Body of pancreas (tissue), 4 donors: ENCODE results near the gene BICRA. TPM values are rescaled to one million over a fixed set of nuclear protein-coding genes. Genes with fewer than 3 reads are reported as not detected.
"Not testable (repeated sequence)": the region's sequence is repeated elsewhere in the genome, so short reads cannot be mapped to it uniquely, and the experiment has no call there.

ENCODE experiments used
- ATAC-seq: fragments of 150-250 bp; one replicate; pipeline ENCODE4 v1.9.1; 2016
- DNase-seq, 4 donors: peaks; one replicate each; pipeline ENCODE4 v3.0.0-alpha.2; 2019
- H3K27ac ChIP-seq, 4 donors: fragments of 200-600 bp; sonication (generic); 1 replicate in 3 of 4; 2 replicates in 1 of 4; pipeline versions ENCODE4 v1.5.1 to v1.6.1; 2016 to 2019; ENCODE audit warnings: mild to moderate bottlenecking in 1 of 4, mixed read lengths in 1 of 4, moderate library complexity in 1 of 4
- H3K27me3 ChIP-seq, 2 donors: fragments of 200-600 bp; sonication (generic); one replicate each; pipeline ENCODE4 v1.6.0; 2016; ENCODE audit warnings: mild to moderate bottlenecking in 1 of 2
- H3K36me3 ChIP-seq, 2 donors: fragments of 200-600 bp; sonication (generic); replicated peaks in 1 of 2; 2 replicates each; pipeline ENCODE4 v1.5.1; 2016; ENCODE audit warnings: low read depth in 2 of 2; ENCODE audit not compliant: insufficient read depth in 1 of 2
- H3K4me1 ChIP-seq: fragments of 200-600 bp; sonication (generic); one replicate; pipeline ENCODE4 v1.6.0; 2016
- H3K4me3 ChIP-seq, 2 donors: fragments of 200-600 bp; sonication (generic); 1 replicate in 1 of 2; 2 replicates in 1 of 2; pipeline ENCODE4 v1.5.1; 2016 to 2019
- H3K9me3 ChIP-seq, 3 donors: fragments of 200-600 bp; sonication (generic); 1 replicate in 2 of 3; 2 replicates in 1 of 3; pipeline ENCODE4 v1.5.1; 2016
- POLR2A ChIP-seq, 3 donors: fragments of 450-650 bp; IDR thresholded peaks; one replicate each; pipeline ENCODE4 v1.6.1; 2016; ENCODE audit warnings: antibody characterized with exemption in 3 of 3, mild to moderate bottlenecking in 2 of 3
- WGBS, 2 donors: methylation state at CpG; one replicate each; pipeline ENCODE4 v1.1.5; 2017; 5-methylcytosine and 5-hydroxymethylcytosine counted together
- intact Hi-C: fragments of 100-400 bp; cut with DNase I; formaldehyde crosslinking; loops from one replicate; pipeline ENCODE4 v1.15.1; 2023
- total RNA-seq, 2 donors: library from RNA; depleted of rRNA; stranded (reverse); fragments of >200 nt; gene quantifications; one replicate each; pipeline ENCODE4 v1.1.0, GENCODE V29; 2016
- TF ChIP-seq, protein P1 (sequence below), 7 experiments: fragments of 450-650 bp in 4 of 7; fragments of 200-600 bp in 3 of 7; sonication (generic) in 3 of 7; IDR thresholded peaks; one replicate each; pipeline ENCODE4 v1.5.1; 2016 to 2019; ENCODE audit warnings: antibody characterized with exemption in 7 of 7

Gene BICRA
- total RNA-seq, 2 donors from 2014 or later, result 2.6 to 26.4 TPM

DNA sequence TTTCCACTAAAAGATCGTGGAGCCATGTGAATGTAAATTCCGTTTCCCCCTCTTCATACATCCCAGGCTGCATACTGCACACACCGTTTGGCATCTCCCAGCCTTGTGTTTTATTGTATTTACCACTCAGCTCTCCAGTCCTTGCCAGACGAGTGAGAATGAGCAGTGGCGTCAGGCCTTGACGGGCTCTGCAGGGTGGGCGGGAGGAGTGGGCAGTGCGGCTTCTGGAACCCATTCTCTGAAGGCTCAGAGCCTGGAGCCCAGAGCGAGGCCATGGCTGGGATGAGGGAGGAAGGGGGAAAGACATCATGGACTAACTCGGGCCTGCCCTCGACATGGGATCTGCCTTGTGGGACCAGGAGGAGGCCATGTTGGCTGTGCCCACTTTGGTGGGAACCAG is 25.1 kb downstream of the BICRA start:
- no peaks in the 10 kb centered on the region for H3K36me3 ChIP-seq
- no peaks in the 10 kb centered on the region for H3K9me3 ChIP-seq
- DNase-seq (no peak), ATAC-seq (no peak)
- 81 to 82% methylated on average over 10 to 11 of the region's 11 CpGs for WGBS, 2 donors
- intact Hi-C loops, result no loop called here
- H3K27ac ChIP-seq, result no peak overlapping the region
- H3K27me3 ChIP-seq, result no peaks in the 10 kb centered on the region
- TF ChIP-seq, protein P1, sequence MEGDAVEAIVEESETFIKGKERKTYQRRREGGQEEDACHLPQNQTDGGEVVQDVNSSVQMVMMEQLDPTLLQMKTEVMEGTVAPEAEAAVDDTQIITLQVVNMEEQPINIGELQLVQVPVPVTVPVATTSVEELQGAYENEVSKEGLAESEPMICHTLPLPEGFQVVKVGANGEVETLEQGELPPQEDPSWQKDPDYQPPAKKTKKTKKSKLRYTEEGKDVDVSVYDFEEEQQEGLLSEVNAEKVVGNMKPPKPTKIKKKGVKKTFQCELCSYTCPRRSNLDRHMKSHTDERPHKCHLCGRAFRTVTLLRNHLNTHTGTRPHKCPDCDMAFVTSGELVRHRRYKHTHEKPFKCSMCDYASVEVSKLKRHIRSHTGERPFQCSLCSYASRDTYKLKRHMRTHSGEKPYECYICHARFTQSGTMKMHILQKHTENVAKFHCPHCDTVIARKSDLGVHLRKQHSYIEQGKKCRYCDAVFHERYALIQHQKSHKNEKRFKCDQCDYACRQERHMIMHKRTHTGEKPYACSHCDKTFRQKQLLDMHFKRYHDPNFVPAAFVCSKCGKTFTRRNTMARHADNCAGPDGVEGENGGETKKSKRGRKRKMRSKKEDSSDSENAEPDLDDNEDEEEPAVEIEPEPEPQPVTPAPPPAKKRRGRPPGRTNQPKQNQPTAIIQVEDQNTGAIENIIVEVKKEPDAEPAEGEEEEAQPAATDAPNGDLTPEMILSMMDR (IDR thresholded peaks at IDR 0.05), result no peak
- TF ChIP-seq POLR2A (IDR thresholded peaks at IDR 0.05), result no peak
- peaks cover 5% of the 10 kb centered on the region for H3K4me1 ChIP-seq
- no peak overlapping the region for H3K4me3 ChIP-seq

DNA sequence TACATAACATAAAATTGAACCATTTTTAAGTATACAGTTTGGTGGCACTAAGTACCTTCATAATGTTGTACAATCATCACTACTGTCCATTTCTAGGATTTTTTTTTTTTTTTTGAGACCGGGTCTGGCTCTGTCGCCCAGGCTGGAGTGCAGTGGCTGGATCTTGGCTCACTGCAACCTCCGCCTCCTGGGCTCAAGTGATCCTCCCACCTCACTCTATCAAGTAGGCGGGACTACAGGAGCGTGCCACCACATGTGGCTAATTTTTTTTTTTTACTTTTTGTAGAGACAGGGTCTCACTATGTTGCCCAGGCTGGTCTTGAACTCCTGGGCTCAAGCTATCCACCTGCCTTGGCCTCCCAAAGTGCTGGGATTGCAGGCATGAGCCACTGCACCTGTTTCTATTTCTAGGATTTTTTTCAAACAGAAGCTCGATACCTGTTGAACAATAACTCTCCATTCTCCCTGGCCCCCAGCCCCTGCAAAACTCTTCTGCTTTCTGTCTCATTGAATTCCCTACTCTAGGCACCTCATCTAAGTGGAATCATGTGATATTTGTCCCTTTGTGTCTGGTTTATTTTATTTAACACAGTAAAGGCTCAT is 26.3 kb downstream of the BICRA start:
- H3K27me3 ChIP-seq, intact Hi-C loops, H3K4me3 ChIP-seq, H3K9me3 ChIP-seq, H3K27ac ChIP-seq, H3K4me1 ChIP-seq, H3K36me3 ChIP-seq, DNase-seq, ATAC-seq: not testable (repeated sequence)
- 91% methylated on average over 6 of the region's 6 CpGs for WGBS, 2 donors

DNA sequence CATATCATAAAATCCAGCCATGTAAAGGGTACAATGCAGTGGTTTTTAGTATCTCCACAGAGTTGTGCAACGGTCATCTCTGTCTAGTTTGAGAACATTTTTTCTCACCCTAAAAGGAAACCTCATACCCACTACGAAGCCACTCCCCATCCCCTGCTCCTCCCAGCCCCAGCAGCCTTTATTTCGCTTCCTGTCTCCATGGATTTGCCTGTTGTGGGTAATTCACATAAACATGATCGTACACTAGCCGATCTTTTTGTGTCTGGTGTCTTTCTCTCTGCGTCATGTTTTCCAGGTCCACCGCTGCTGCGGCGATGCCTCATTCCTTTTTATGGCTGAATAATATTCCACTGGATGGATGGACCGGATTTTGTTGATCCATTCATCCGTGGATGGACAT is 28.6 kb downstream of the BICRA start:
- H3K27me3 ChIP-seq, result no peaks in the 10 kb centered on the region
- no peak overlapping the region for H3K27ac ChIP-seq
- no peaks in the 10 kb centered on the region for H3K9me3 ChIP-seq
- peaks cover 5% of the 10 kb centered on the region for H3K4me1 ChIP-seq
- DNase-seq (no peak), ATAC-seq (no peak)
- no peak for TF ChIP-seq POLR2A (IDR thresholded peaks at IDR 0.05)
- TF ChIP-seq, protein P1 (IDR thresholded peaks at IDR 0.05), result no peak
- 83 to 97% methylated on average over 10 of the region's 11 CpGs for WGBS, 2 donors
- no peaks in the 10 kb centered on the region for H3K36me3 ChIP-seq
- intact Hi-C loops, result no loop called here
- no peak overlapping the region for H3K4me3 ChIP-seq

DNA sequence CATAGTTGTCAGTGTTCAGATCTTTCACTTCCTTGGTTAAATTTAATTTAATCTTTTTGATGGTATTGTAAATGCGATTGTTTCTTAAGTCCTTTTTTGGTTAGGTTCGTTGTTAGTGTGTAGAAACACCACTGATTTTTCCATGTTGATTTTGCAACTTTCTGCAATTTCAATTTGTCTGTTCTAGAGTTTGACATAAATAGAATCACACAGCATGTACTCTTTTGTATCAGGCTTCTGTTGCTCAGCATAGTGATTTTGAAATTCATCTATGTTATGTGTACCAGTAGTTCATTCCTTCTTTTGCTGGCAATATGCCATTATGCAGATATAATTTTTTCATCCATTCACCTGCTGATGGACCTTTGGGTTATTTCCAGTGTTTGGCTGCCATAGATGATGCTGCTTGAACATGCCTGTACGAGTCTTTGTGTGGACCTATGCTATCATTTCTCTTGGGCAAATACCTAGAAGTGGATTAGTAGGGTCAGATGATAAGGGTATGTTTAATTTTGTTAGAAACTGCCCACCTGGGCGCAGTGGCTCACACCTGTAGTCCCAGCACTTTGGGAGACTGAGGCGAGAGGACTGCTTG is 33.1 kb downstream of the BICRA start:
- no peak for ATAC-seq
- TF ChIP-seq, protein P1 (IDR thresholded peaks at IDR 0.05), result no peak
- TF ChIP-seq POLR2A (IDR thresholded peaks at IDR 0.05), result no peak
- 80 to 88% methylated on average over 5 of the region's 5 CpGs for WGBS, 2 donors
- intact Hi-C loops, result no loop called here
- Histone ChIP-seq H3K9me3 (no peaks in the 10 kb centered on the region), H3K36me3 (no peaks in the 10 kb centered on the region), H3K4me1 (peaks cover 15% of the 10 kb centered on the region), H3K27me3 (no peaks in the 10 kb centered on the region), H3K4me3 (no peak overlapping the region), H3K27ac (no peak overlapping the region)
- no peak for DNase-seq

DNA sequence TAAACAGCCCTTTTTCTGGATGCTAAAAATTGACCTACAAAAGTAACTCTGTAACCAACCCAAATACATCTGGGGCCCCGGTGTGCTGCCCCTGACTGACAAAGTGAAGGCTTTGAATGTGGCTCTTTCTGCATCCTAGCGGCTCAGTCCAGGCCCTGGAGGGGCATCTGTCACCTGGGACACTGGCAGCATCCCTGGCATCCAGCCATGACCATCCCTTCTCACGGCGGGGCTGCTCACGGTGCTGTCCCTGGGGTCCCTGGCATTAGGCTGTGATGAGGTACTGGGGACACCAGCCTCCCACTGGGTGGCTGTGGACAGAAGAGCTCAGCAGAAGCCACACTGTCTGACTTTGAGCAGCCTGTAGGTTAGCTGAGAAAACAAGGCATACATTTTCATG is 34.3 kb downstream of the BICRA start:
- intact Hi-C loops, result no loop called here
- WGBS, 2 donors, result 88% methylated on average over 5 of the region's 5 CpGs; no CpG with 5 or more reads in 1 of the 2 donors
- H3K27me3 ChIP-seq, result no peaks in the 10 kb centered on the region
- H3K36me3 ChIP-seq, result no peaks in the 10 kb centered on the region
- H3K27ac ChIP-seq, result no peak overlapping the region
- ATAC-seq (no peak), DNase-seq (no peak)
- H3K4me1 ChIP-seq, result peaks cover 19% of the 10 kb centered on the region
- H3K9me3 ChIP-seq, result no peaks in the 10 kb centered on the region
- no peak overlapping the region for H3K4me3 ChIP-seq
- TF ChIP-seq, protein P1 (IDR thresholded peaks at IDR 0.05), result no peak
- TF ChIP-seq POLR2A (IDR thresholded peaks at IDR 0.05), result no peak
